K562 (cell line): ENCODE data around the gene LCNL1. TPM values are rescaled to one million over a fixed set of nuclear protein-coding genes. Genes with fewer than 3 reads are reported as not detected.

Experiments
- ATAC-seq: fragments of 200-7000 bp; cut with Tn5 transposase; 3 replicates; pipeline ENCODE4 v1.9.1; 2020; ENCODE audit warnings: moderate library complexity
- BruUV-seq: library from RNA; stranded (reverse); fragments of 400-500 nt; replicated peaks from 2 replicates; lab custom pipeline; 2021; lab: Mats Ljungman, UMichigan
- CTCF ChIA-PET: fragments of 300-600 bp; formaldehyde crosslinking; extraction: SDS; loops from one replicate; lab custom pipeline; 2021; ENCODE audit warnings: low intra/inter-chr PET ratio; lab: Yijun Ruan, JAX
- POLR2A ChIA-PET: fragments of 300-600, 350-650 bp; sonication (Branson Sonifier 250); formaldehyde crosslinking; extraction: SDS; loops from one replicate; lab custom pipeline; 2021; ENCODE audit warnings: antibody characterized with exemption, inconsistent platforms; lab: Yijun Ruan, JAX
- DNase-seq, 4 experiments: peaks; one replicate each; pipeline versions ENCODE4 v3.0.0 to v3.0.0-alpha.2; 2011 to 2018; ENCODE audit warnings: low spot score in 3 of 4, mixed read lengths in 3 of 4; ENCODE audit errors: extremely low read depth in 1 of 4
- FAIRE-seq: peaks from 2 replicates; lab custom pipeline; 2011; peaks lifted over from hg19 to GRCh38; lab: Jason Lieb, UNC
- H2AFZ ChIP-seq: 2 replicates; pipeline ENCODE4 v1.6.0; 2011; ENCODE audit warnings: low read depth, low read length, control low read depth, inconsistent platforms
- H3K27ac ChIP-seq: fragments of 200-600 bp; 3 replicates; pipeline ENCODE4 v1.8.0; 2011; ENCODE audit warnings: low read depth, mild to moderate bottlenecking, control low read depth, inconsistent platforms, low read length, moderate library complexity, mixed read lengths; ENCODE audit errors: extremely low read depth
- H3K27me3 ChIP-seq, 2 experiments: fragments of 300-600 bp in 1 of 2; 2 replicates in 1 of 2; 3 replicates in 1 of 2; pipeline versions ENCODE4 v1.6.0 to v1.8.0; 2011; ENCODE audit warnings: inconsistent platforms in 2 of 2, low read length in 2 of 2, mild to moderate bottlenecking in 1 of 2, mixed read lengths in 1 of 2, moderate library complexity in 1 of 2; ENCODE audit not compliant: control insufficient read depth in 2 of 2, insufficient read depth in 2 of 2
- H3K36me3 ChIP-seq: fragments of 300-600 bp; 3 replicates; pipeline ENCODE4 v1.8.0; 2011; ENCODE audit warnings: mild to moderate bottlenecking, low read length, inconsistent platforms; ENCODE audit not compliant: control insufficient read depth, insufficient read depth
- H3K4me1 ChIP-seq, 2 experiments: fragments of 200-600 bp in 1 of 2; replicated peaks in 1 of 2; 2 replicates in 1 of 2; 3 replicates in 1 of 2; pipeline versions ENCODE4 v1.5.1 to v1.8.0; 2011; ENCODE audit warnings: inconsistent platforms in 2 of 2, low read length in 2 of 2, mild to moderate bottlenecking in 1 of 2, mixed read lengths in 1 of 2, moderate library complexity in 1 of 2; ENCODE audit not compliant: control insufficient read depth in 2 of 2, insufficient read depth in 2 of 2
- H3K4me2 ChIP-seq: 2 replicates; pipeline ENCODE4 v1.6.1; 2011; ENCODE audit warnings: low read length, control low read depth, inconsistent platforms, mixed read lengths; ENCODE audit not compliant: insufficient read depth
- H3K4me3 ChIP-seq: fragments of 200-600 bp; sonication (generic), shearing (Covaris generic); 2 replicates; pipeline ENCODE4 v1.5.1; 2016; ENCODE audit warnings: control low read depth, inconsistent platforms
- H3K79me2 ChIP-seq: fragments of 200-600 bp; 3 replicates; pipeline ENCODE4 v1.8.0; 2011; ENCODE audit warnings: low read length, inconsistent platforms; ENCODE audit not compliant: control insufficient read depth, insufficient read depth
- H3K9ac ChIP-seq, 2 experiments: 2 replicates each; pipeline versions ENCODE4 v1.6.0 to v1.6.1; 2011; ENCODE audit warnings: low read depth in 2 of 2, low read length in 2 of 2, control low read depth in 1 of 2, inconsistent platforms in 1 of 2, mild to moderate bottlenecking in 1 of 2, mixed read lengths in 1 of 2; ENCODE audit not compliant: insufficient read depth in 1 of 2
- H3K9me1 ChIP-seq: one replicate; pipeline ENCODE4 v1.6.0; 2011; ENCODE audit warnings: inconsistent platforms, mild to moderate bottlenecking, low read length, moderate library complexity; ENCODE audit not compliant: control insufficient read depth, insufficient read depth
- H3K9me3 ChIP-seq: replicated peaks from 2 replicates; pipeline ENCODE4 v1.5.1; 2011; ENCODE audit warnings: low read depth, low read length, inconsistent platforms; ENCODE audit not compliant: control insufficient read depth, insufficient read depth
- H4K20me1 ChIP-seq: replicated peaks from 2 replicates; pipeline ENCODE4 v1.6.1; 2011; ENCODE audit warnings: low read length, inconsistent platforms, mixed read lengths; ENCODE audit not compliant: control insufficient read depth, insufficient read depth
- FOXK2 ChIP-seq, 2 experiments: fragments of 450-650 bp; IDR thresholded peaks in 1 of 2; conservative IDR thresholded peaks in 1 of 2; 2 replicates each; pipeline ENCODE4 v1.6.1; 2016; ENCODE audit warnings: low read depth in 2 of 2, mild to moderate bottlenecking in 1 of 2
- HDAC2 ChIP-seq: fragments of 450-650 bp; IDR thresholded peaks from 2 replicates; pipeline ENCODE4 v1.6.1; 2016; ENCODE audit warnings: mild to moderate bottlenecking
- ILF3 ChIP-seq: fragments of 450-650 bp; IDR thresholded peaks from 2 replicates; pipeline ENCODE4 v1.6.1; 2018; ENCODE audit warnings: antibody characterized with exemption, mild to moderate bottlenecking, moderate library complexity, borderline replicate concordance
- KAT8 ChIP-seq: fragments of 450-650 bp; IDR thresholded peaks from 2 replicates; pipeline ENCODE4 v1.6.1; 2016; ENCODE audit warnings: low read depth, mild to moderate bottlenecking
- LEF1 ChIP-seq: fragments of 450-650 bp; IDR thresholded peaks from 2 replicates; pipeline ENCODE4 v1.6.1; 2016; ENCODE audit warnings: mild to moderate bottlenecking
- MBD1 ChIP-seq: fragments of 250-450 bp; sonication (Bioruptor Pico); IDR thresholded peaks from 2 replicates; pipeline ENCODE4 v1.8.0; 2022; ENCODE audit warnings: inconsistent platforms
- MCM5 ChIP-seq: fragments of 450-650 bp; IDR thresholded peaks from 2 replicates; pipeline ENCODE4 v1.6.1; 2016; ENCODE audit warnings: low read depth
- MEF2D ChIP-seq: conservative IDR thresholded peaks from 2 replicates; pipeline ENCODE4 v1.6.1; 2016; ENCODE audit warnings: low read depth, missing genetic modification characterization, missing compliant biosample characterization
- PBX2 ChIP-seq, 2 experiments: IDR thresholded peaks in 1 of 2; conservative IDR thresholded peaks in 1 of 2; 2 replicates each; pipeline ENCODE4 v1.6.1; 2016; ENCODE audit warnings: low read depth in 2 of 2, mild to moderate bottlenecking in 1 of 2, missing compliant biosample characterization in 1 of 2, missing genetic modification characterization in 1 of 2, moderate library complexity in 1 of 2
- POLR2H ChIP-seq: IDR thresholded peaks from 2 replicates; pipeline ENCODE4 v1.6.1; 2016; ENCODE audit warnings: missing genetic modification characterization, low read depth, mild to moderate bottlenecking, control low read depth, missing compliant biosample characterization, moderate library complexity
- SRSF3 ChIP-seq: fragments of 200-400 bp; formaldehyde crosslinking; IDR thresholded peaks from 2 replicates; pipeline ENCODE4 v1.6.1; 2016; ENCODE audit warnings: mild to moderate bottlenecking, low read length, moderate library complexity; ENCODE audit not compliant: insufficient read depth
- ZNF436 ChIP-seq: fragments of 250-450, 450-650 bp; sonication (Bioruptor Pico); formaldehyde crosslinking; IDR thresholded peaks from 2 replicates; pipeline ENCODE4 v1.7.0; 2020; ENCODE audit warnings: mild to moderate bottlenecking
- ZNF740 ChIP-seq, 3 experiments: fragments of 200-800 bp in 1 of 3; sonication (Bioruptor generic) in 1 of 3; sonication (generic) in 1 of 3; formaldehyde crosslinking in 1 of 3; IDR thresholded peaks; 2 replicates each; pipeline versions ENCODE4 v1.6.1 to v1.8.0; 2016 to 2022; ENCODE audit warnings: mild to moderate bottlenecking in 2 of 3, missing compliant biosample characterization in 2 of 3, missing genetic modification characterization in 2 of 3, missing genetic modification reagents in 1 of 3
- ZNF79 ChIP-seq: fragments of 250-450 bp; sonication (Bioruptor Pico); IDR thresholded peaks from 2 replicates; pipeline ENCODE4 v1.4.0; 2020; ENCODE audit warnings: low read depth, mild to moderate bottlenecking, moderate library complexity
- WGBS: fragments of 100-300 bp; shearing (Covaris generic); methylation state at CpG from one replicate; pipeline ENCODE4 v1.1.6; 2016; ENCODE audit warnings: low coverage, mixed read lengths; ENCODE audit not compliant: insufficient coverage; ENCODE audit errors: missing lambda C conversion rate; 5-methylcytosine and 5-hydroxymethylcytosine counted together
- in situ Hi-C: fragments of 300-500 bp; cut with MboI; formaldehyde crosslinking; loops from 4 replicates; pipeline ENCODE4 v1.15.0; 2018; ENCODE audit warnings: inconsistent platforms, mixed read lengths
- intact Hi-C: fragments of 100-400 bp; cut with micrococcal nuclease; formaldehyde crosslinking; loops from 2 replicates; pipeline ENCODE4 v1.14.2; 2022
- polyA plus RNA-seq, 8 experiments: library from polyadenylated mRNA; depleted of rRNA in 4 of 8; stranded (reverse) in 5 of 8; unstranded in 3 of 8; fragments of >200 nt; fragmentation: Nextera tagmentation in 2 of 8; fragmentation: Illumina TruSeq in 1 of 8; extraction: Ambion mirVana in 2 of 8; extraction: Trizol in 1 of 8; gene quantifications; 2 replicates each; pipeline versions ENCODE4 v1.2.1 to v1.2.3, GENCODE V29; 2011 to 2014; ENCODE audit warnings: inconsistent platforms in 1 of 8, missing spikeins in 1 of 8
- total RNA-seq, 7 experiments: library from RNA; depleted of rRNA in 6 of 7; stranded (reverse); fragments of >200 nt in 6 of 7; fragmentation: Illumina TruSeq in 2 of 7; extraction: Trizol in 2 of 7; gene quantifications; 2 replicates each; pipeline versions ENCODE4 v1.2.1 to v1.2.3, GENCODE V29; 2011 to 2021; ENCODE audit warnings: low replicate concordance in 1 of 7

Gene LCNL1
- total and polyA plus RNA-seq, 9 of the 15 experiments (the other 6 are each of a cell fraction or from before 2014, with no cell fraction given): 0.04 to 0.16 (median 0.04) TPM; not detected in 4

- Histone ChIP-seq H3K4me2 (no peak overlapping the region), H3K9me3 (no peaks in the 10 kb centered on the region), H3K9ac (peak overlapping the region in 1 of 2 experiments; percentile 55; a peak in 1 of 4 replicates), H3K27ac (no peak overlapping the region), H3K9me1 (no peaks in the 10 kb centered on the region), H3K4me3 (no peak overlapping the region), H3K4me1 (peaks cover 0 to 62% of the 10 kb centered on the region in 2 experiments; a peak in 4 of 5 replicates), H2AFZ (no peak overlapping the region), H3K27me3 (peaks cover 2 to 7% of the 10 kb centered on the region in 2 experiments; a peak in 3 of 5 replicates), H4K20me1 (0 out of 2 replicates have a peak, but pooled peaks cover 4% of the 10 kb centered on the region), H3K36me3 (no peaks in the 10 kb centered on the region), H3K79me2 (no peaks in the 10 kb centered on the region)
- ChIA-PET CTCF (no interaction called here), POLR2A (interaction anchor here (1.0 kb wide), 1 partner anchor 19 kb away, joined by 6 read pairs; no protein-coding TSS in a partner anchor)
- WGBS: 10% methylated on average over 13 of the region's 14 CpGs
- no TSS peak for BruUV-seq
- DNase-seq (no peak), ATAC-seq (no peak), FAIRE-seq (no peak)
- intact Hi-C loops: no loop called here
- in situ Hi-C loops: no loop called here
- TF ChIP-seq MCM5 (no peak), KAT8 (no peak), PBX2 (CRISPR knock-in tag; IDR thresholded peaks at IDR 0.05; ENCODE audit: low read depth) (no peak), PBX2 (tag; conservative IDR thresholded peaks at IDR 0.05; ENCODE audit: low read depth) (no peak), HDAC2 (no peak), SRSF3 (no peak), ZNF79 (CRISPR knock-in tag) (no peak), ZNF436 (no peak), POLR2H (no peak), MBD1 (CRISPR knock-in tag) (no peak), ZNF740 (CRISPR knock-in tag; IDR thresholded peaks at IDR 0.05) (no peak), ZNF740 (tag; IDR thresholded peaks at IDR 0.05) (no peak), LEF1 (no peak), FOXK2 (conservative IDR thresholded peaks at IDR 0.05 in 1 of 2, IDR thresholded peaks at IDR 0.05 in 1 of 2; ENCODE audit: low read depth in 2 of 2) (no peak), MEF2D (tag) (no peak), ILF3 (no peak)
Observed at GRCh38 chr9:136955202-136955942, 27.4 kb upstream of the LCNL1 start.
